Stimulated activated naive CD8-positive, alpha-beta T cell treated with anti-CD3 and anti-CD28 coated beads, Interleukin-15, amount 100 ng/mL, for 72 hours (primary cell): ENCODE results near the gene FAM98C.

ENCODE experiments used
- ATAC-seq: fragments of 150-1000 bp; cut with Tn5 transposase; 2 replicates; pipeline ENCODE4 v1.10.0; 2021; ENCODE audit warnings: mild to moderate bottlenecking, moderate library complexity
- DNase-seq, 2 donors: peaks; one replicate each; pipeline ENCODE4 v3.0.0; 2021 to 2022
- H3K27ac Mint-ChIP-seq, 2 donors: one replicate each; pipeline ENCODE4 v1.8.0; 2022; ENCODE audit warnings: mild to moderate bottlenecking in 2 of 2, mixed read lengths in 2 of 2, moderate library complexity in 2 of 2
- H3K27me3 Mint-ChIP-seq: one replicate; pipeline ENCODE4 v1.8.0; 2022; ENCODE audit warnings: mixed read lengths
- H3K4me1 Mint-ChIP-seq: one replicate; pipeline ENCODE4 v1.8.0; 2022; ENCODE audit warnings: mild to moderate bottlenecking, mixed read lengths
- H3K4me3 Mint-ChIP-seq, 2 donors: one replicate each; pipeline ENCODE4 v1.8.0; 2022; ENCODE audit warnings: mild to moderate bottlenecking in 2 of 2, mixed read lengths in 2 of 2, moderate library complexity in 1 of 2
- H3K9me3 Mint-ChIP-seq, 2 donors: one replicate each; pipeline ENCODE4 v1.8.0; 2022; ENCODE audit warnings: mixed read lengths in 2 of 2

FAM98C gene

DNA sequence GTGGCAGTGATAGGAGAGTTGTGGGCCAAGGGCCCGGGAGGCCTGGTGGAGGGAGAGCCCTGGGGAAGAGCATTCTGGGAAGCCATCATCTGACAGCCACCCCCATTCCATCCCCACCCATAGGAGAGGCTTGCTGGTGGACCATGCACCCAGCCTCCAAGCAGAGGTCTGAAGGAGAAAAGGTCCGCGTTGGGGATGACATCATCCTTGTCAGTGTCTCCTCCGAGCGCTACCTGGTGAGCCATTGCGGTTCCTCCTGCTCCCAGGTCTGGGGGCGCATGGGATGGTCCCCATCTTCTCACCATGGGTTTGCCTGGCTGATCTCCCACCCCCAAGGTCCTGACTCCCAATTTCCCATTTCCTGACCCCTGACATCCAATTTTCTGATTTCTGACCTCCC is 41.1 kb downstream of the FAM98C start:
- no peak overlapping the region for H3K27ac Mint-ChIP-seq
- ATAC-seq (no peak), DNase-seq (no peak)
- no peaks in the 10 kb centered on the region for H3K4me1 Mint-ChIP-seq
- H3K27me3 Mint-ChIP-seq, result peaks cover 9% of the 10 kb centered on the region
- H3K4me3 Mint-ChIP-seq, result no peak overlapping the region
- no peaks in the 10 kb centered on the region for H3K9me3 Mint-ChIP-seq

GRCh38 chr19:38445362-38445761 is 42.5 kb downstream of the FAM98C start:
- Mint-ChIP-seq H3K27me3 (peaks cover 9% of the 10 kb centered on the region), H3K9me3 (no peaks in the 10 kb centered on the region), H3K27ac (peak overlapping the region in 1 of 2 donors; percentile 72), H3K4me3 (no peak overlapping the region), H3K4me1 (no peaks in the 10 kb centered on the region)
- DNase-seq (no peak), ATAC-seq (no peak)

DNA sequence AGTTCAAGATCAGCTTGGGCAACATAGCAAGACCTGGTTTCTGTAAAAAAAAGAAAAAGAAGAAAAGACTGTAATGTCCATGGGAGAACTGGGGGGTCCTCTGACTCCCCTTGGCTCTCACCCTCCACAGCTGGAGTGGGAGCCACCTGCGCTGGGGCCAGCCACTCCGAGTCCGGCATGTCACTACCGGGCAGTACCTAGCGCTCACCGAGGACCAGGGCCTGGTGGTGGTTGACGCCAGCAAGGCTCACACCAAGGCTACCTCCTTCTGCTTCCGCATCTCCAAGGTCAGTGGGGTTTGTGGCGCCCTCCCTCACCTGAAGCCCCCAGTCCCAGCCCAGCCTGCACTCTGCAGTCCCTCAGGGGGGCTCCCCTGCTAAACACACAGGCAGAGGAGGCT is 45.3 kb downstream of the FAM98C start:
- no peak overlapping the region for H3K4me3 Mint-ChIP-seq
- H3K4me1 Mint-ChIP-seq, result no peaks in the 10 kb centered on the region
- H3K27ac Mint-ChIP-seq, result no peak overlapping the region

GRCh38 chr19:38449518-38449917 is 46.6 kb downstream of the FAM98C start:
- ATAC-seq (no peak), DNase-seq (no peak)
- no peaks in the 10 kb centered on the region for H3K27me3 Mint-ChIP-seq
- no peaks in the 10 kb centered on the region for H3K9me3 Mint-ChIP-seq
- H3K4me1 Mint-ChIP-seq, result peaks cover 6% of the 10 kb centered on the region
- H3K27ac Mint-ChIP-seq, result no peak overlapping the region
- H3K4me3 Mint-ChIP-seq, result no peak overlapping the region

More for the DNA sequence above, 45.3 kb downstream of the FAM98C start:
- Mint-ChIP-seq H3K27me3 (no peaks in the 10 kb centered on the region), H3K9me3 (no peaks in the 10 kb centered on the region)
- DNase-seq (no peak), ATAC-seq (no peak)

- Mint-ChIP-seq H3K4me3 (no peak overlapping the region), H3K9me3 (no peaks in the 10 kb centered on the region), H3K27me3 (no peaks in the 10 kb centered on the region), H3K27ac (no peak overlapping the region), H3K4me1 (peaks cover 6% of the 10 kb centered on the region)
- DNase-seq, result no peak
- ATAC-seq, result no peak
These were observed 48.1 kb downstream of the FAM98C start for GRCh38 chr19:38451036-38451435.

- Mint-ChIP-seq H3K27me3 (no peaks in the 10 kb centered on the region), H3K4me3 (no peak overlapping the region), H3K4me1 (peaks cover 6% of the 10 kb centered on the region), H3K9me3 (no peaks in the 10 kb centered on the region), H3K27ac (no peak overlapping the region)
- ATAC-seq (no peak), DNase-seq (no peak)
These were observed 48.7 kb downstream of the FAM98C start for GRCh38 chr19:38451629-38452028.

GRCh38 chr19:38452430-38453366 is 49.8 kb downstream of the FAM98C start:
- H3K4me1 Mint-ChIP-seq, result peaks cover 6% of the 10 kb centered on the region
- H3K27me3 Mint-ChIP-seq, result no peaks in the 10 kb centered on the region
- H3K9me3 Mint-ChIP-seq, result no peaks in the 10 kb centered on the region
- H3K4me3 Mint-ChIP-seq, result no peak overlapping the region
- H3K27ac Mint-ChIP-seq, result no peak overlapping the region
- DNase-seq (no peak), ATAC-seq (no peak)

GRCh38 chr19:38453596-38453995 is 50.7 kb downstream of the FAM98C start:
- no peak for ATAC-seq

GRCh38 chr19:38455031-38455430 is 52.1 kb downstream of the FAM98C start:
- H3K27me3 Mint-ChIP-seq, result no peaks in the 10 kb centered on the region
- DNase-seq (no peak), ATAC-seq (no peak)
- peaks cover 6% of the 10 kb centered on the region for H3K4me1 Mint-ChIP-seq
- no peaks in the 10 kb centered on the region for H3K9me3 Mint-ChIP-seq
- no peak overlapping the region for H3K27ac Mint-ChIP-seq
- no peak overlapping the region for H3K4me3 Mint-ChIP-seq

More at GRCh38 chr19:38453596-38453995, 50.7 kb downstream of the FAM98C start:
- Mint-ChIP-seq H3K4me3 (no peak overlapping the region), H3K27ac (no peak overlapping the region), H3K4me1 (peaks cover 6% of the 10 kb centered on the region), H3K9me3 (no peaks in the 10 kb centered on the region), H3K27me3 (no peaks in the 10 kb centered on the region)
- no peak for DNase-seq

DNA sequence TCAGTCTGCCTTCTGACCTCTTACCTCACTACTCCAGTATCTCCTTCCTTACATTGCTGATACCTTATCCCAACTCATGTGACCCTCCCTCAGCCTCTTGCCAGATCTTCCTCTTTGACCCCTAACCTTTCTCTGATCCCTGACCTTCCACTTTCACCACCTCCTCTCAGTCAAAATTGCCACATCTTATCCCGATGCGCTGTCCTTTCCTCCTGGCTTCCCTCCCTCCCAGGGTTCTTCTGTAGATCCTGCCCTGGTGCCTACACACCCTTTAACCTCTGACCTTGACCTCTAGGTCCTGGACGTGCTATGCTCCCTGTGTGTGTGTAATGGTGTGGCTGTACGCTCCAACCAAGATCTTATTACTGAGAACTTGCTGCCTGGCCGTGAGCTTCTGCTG is 54.3 kb downstream of the FAM98C start:
- DNase-seq (no peak), ATAC-seq (no peak)
- Mint-ChIP-seq H3K4me1 (peaks cover 6% of the 10 kb centered on the region), H3K4me3 (no peak overlapping the region), H3K9me3 (no peaks in the 10 kb centered on the region), H3K27me3 (no peaks in the 10 kb centered on the region), H3K27ac (peak overlapping the region in 1 of 2 donors; percentile 1)

DNA sequence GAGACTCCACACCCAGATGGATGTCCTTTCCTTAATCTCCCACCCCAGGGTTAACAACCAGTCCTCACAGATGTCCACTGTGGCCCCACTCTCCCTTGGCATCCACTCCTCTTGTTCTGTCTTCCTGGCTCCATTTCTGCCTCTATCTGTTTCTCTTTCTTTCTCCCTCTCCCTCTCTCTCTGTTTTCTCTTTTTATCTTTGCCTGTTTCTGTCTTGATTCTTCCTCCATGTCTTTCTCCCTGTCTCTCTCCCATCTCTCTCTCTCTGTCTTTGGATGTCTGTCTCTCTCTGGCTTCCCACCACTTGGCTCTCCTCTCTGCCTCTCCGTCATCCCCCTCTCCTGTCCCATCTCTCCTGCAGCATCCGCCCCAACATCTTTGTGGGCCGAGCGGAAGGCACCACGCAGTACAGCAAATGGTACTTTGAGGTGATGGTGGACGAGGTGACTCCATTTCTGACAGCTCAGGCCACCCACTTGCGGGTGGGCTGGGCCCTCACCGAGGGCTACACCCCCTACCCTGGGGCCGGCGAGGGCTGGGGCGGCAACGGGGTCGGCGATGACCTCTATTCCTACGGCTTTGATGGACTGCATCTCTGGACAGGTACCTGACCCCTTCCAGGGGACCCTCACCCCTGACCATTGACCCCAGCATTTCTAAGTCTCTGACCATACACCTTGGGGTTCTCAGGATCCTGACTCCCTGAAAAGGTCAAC is 55.0 kb downstream of the FAM98C start:
- no peak for ATAC-seq
- no peak for DNase-seq
- H3K4me3 Mint-ChIP-seq, result no peak overlapping the region
- no peak overlapping the region for H3K27ac Mint-ChIP-seq
- no peaks in the 10 kb centered on the region for H3K9me3 Mint-ChIP-seq
- H3K4me1 Mint-ChIP-seq, result peaks cover 6% of the 10 kb centered on the region
- H3K27me3 Mint-ChIP-seq, result no peaks in the 10 kb centered on the region
